KMS-11 (cell line): Measurements from ENCODE around the gene SLC37A4.
"Not testable (repeated sequence)": the region's sequence is repeated elsewhere in the genome, so short reads cannot be mapped to it uniquely, and the experiment has no call there.

Source experiments
- H2AFZ ChIP-seq: fragments of 200-600 bp; sonication (generic); 2 replicates; pipeline ENCODE4 v1.6.1; 2016; ENCODE audit warnings: antibody characterized with exemption, mixed run types, low read depth
- H3K27ac ChIP-seq: fragments of 200-600 bp; sonication (generic); 2 replicates; pipeline ENCODE4 v1.6.1; 2016; ENCODE audit warnings: mild to moderate bottlenecking, mixed run types
- H3K27me3 ChIP-seq: fragments of 200-600 bp; sonication (generic); 2 replicates; pipeline ENCODE4 v1.6.1; 2017; ENCODE audit warnings: mild to moderate bottlenecking, low read depth, mixed run types, moderate library complexity; ENCODE audit not compliant: insufficient read depth
- H3K36me3 ChIP-seq: fragments of 200-600 bp; sonication (generic); 2 replicates; pipeline ENCODE4 v1.6.1; 2017; ENCODE audit warnings: mild to moderate bottlenecking, mixed run types; ENCODE audit not compliant: insufficient read depth
- H3K4me1 ChIP-seq: fragments of 200-600 bp; sonication (generic); 2 replicates; pipeline ENCODE4 v1.6.1; 2016; ENCODE audit warnings: mild to moderate bottlenecking, low read depth, mixed run types; ENCODE audit not compliant: poor library complexity, severe bottlenecking
- H3K4me2 ChIP-seq: fragments of 200-600 bp; sonication (generic); 2 replicates; pipeline ENCODE4 v1.7.0; 2016; ENCODE audit warnings: mild to moderate bottlenecking, mixed run types
- H3K4me3 ChIP-seq: fragments of 200-600 bp; sonication (generic); IDR thresholded peaks from 2 replicates; pipeline ENCODE4 v1.6.1; 2017; ENCODE audit warnings: low read depth, low read length, mixed read lengths; ENCODE audit not compliant: insufficient read depth
- H3K79me2 ChIP-seq: fragments of 200-600 bp; sonication (generic); 2 replicates; pipeline ENCODE4 v1.6.1; 2016; ENCODE audit warnings: low read depth, mixed run types; ENCODE audit not compliant: insufficient read depth
- H3K9ac ChIP-seq: fragments of 200-600 bp; sonication (generic); 2 replicates; pipeline ENCODE4 v1.6.1; 2016; ENCODE audit warnings: mild to moderate bottlenecking, mixed run types
- H4K20me1 ChIP-seq: fragments of 200-600 bp; sonication (generic); 2 replicates; pipeline ENCODE4 v1.6.1; 2016; ENCODE audit warnings: mild to moderate bottlenecking, mixed run types; ENCODE audit not compliant: insufficient read depth
- CTCF ChIP-seq: fragments of 200-600 bp; sonication (generic); conservative IDR thresholded peaks from 2 replicates; pipeline ENCODE4 v1.6.1; 2017; ENCODE audit warnings: low read depth, mild to moderate bottlenecking, antibody characterized with exemption, low read length, moderate library complexity, mixed read lengths

SLC37A4 gene

DNA sequence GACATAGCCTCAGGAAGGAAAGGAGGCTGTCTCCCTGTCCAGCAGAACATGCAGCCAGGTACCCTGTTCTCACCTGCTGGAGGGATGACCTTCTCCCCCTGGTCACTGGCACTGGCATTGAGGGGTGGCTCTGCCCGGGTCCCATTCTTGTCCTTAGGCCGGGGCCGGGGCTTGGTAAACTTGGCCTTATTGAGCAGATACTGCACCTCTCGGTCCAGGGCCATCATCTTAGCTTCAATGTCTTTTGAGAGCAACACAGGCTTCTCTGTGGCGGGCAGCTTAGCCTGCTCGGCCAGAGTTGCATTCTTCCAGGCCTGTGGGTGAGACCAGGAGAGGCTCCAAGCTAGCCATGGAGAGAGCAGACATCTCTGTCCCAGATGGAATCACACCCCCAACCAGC is 15.8 kb upstream of the SLC37A4 start:
- no peaks in the 10 kb centered on the region for H4K20me1 ChIP-seq
- no peak overlapping the region for H3K9ac ChIP-seq
- peaks cover 9% of the 10 kb centered on the region for H3K4me1 ChIP-seq
- H3K27ac ChIP-seq = no peak overlapping the region
- H3K36me3 ChIP-seq = no peaks in the 10 kb centered on the region
- H3K4me2 ChIP-seq = no peak overlapping the region
- H3K4me3 ChIP-seq = no peak overlapping the region
- TF ChIP-seq CTCF = no peak
- H2AFZ ChIP-seq = no peak overlapping the region
- no peaks in the 10 kb centered on the region for H3K27me3 ChIP-seq
- H3K79me2 ChIP-seq = no peaks in the 10 kb centered on the region

DNA sequence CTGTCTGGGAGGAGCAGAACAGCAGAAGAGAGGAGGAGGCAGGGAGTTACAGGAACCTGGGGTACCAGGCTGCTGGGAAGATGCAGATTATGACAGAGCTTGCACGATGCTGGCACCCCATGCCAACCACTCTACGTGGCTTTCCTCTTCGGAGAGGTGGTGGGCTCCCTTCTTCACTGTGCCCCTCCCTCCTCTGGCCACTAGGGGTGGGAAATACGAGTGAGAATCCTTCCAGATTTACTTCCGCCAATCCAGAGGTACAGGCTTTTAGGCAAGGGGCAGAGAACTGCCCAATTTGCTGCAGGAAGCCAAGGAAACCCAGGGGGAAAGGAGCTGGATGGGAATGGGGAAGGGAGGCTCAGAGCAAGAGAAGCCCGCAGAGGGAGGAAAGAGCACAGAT is 14.0 kb upstream of the SLC37A4 start:
- Histone ChIP-seq H3K4me1 (peaks cover 9% of the 10 kb centered on the region), H3K9ac (no peak overlapping the region), H3K4me3 (no peak overlapping the region), H3K36me3 (no peaks in the 10 kb centered on the region), H3K4me2 (no peak overlapping the region), H3K79me2 (no peaks in the 10 kb centered on the region), H3K27ac (no peak overlapping the region), H4K20me1 (no peaks in the 10 kb centered on the region), H3K27me3 (no peaks in the 10 kb centered on the region), H2AFZ (no peak overlapping the region)
- no peak for TF ChIP-seq CTCF

- no peak for TF ChIP-seq CTCF
- Histone ChIP-seq H3K4me1 (peaks cover 9% of the 10 kb centered on the region), H3K79me2 (no peaks in the 10 kb centered on the region), H3K36me3 (no peaks in the 10 kb centered on the region), H2AFZ (no peak overlapping the region), H3K4me3 (no peak overlapping the region), H3K9ac (no peak overlapping the region), H3K27me3 (no peaks in the 10 kb centered on the region), H3K4me2 (no peak overlapping the region), H4K20me1 (no peaks in the 10 kb centered on the region), H3K27ac (no peak overlapping the region)
Observed at GRCh38 chr11:119042927-119043326, 12.2 kb upstream of the SLC37A4 start.

DNA sequence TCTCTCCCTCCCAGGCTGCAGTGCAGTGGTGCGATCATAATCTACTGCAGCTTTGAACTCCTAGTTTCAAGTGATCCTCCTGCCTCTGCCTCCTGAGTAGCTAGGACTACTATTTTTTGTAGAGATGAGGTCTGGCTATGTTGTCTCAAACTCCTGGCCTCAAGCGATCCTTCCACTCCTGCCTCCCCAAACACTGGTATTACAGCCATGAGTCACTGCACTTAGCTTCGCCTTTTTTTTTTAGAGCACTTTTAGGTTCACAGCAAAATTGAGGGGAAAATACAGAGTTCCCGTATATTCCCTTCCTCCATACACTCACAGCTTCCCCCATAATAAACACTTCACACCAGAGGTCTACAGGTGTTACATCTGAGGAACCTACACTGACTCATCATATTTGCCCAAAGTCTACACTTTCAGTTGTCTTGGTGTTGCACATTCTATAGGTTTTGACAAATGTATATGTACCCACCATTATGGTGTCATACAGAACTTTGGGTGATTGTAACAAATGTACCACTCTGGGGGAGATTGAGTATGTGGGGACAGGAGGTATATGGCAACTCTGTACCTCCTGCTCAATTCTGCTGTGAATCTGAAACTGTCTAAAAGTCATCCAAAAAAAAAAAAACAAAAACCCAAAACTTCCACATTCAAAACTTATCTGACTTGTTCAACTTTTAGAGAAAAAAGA is 11.3 kb upstream of the SLC37A4 start:
- peak overlapping the region; percentile 35; the same call in 1 of the 2 replicates for H3K27ac ChIP-seq
- H3K27me3 ChIP-seq = no peaks in the 10 kb centered on the region
- no peaks in the 10 kb centered on the region for H3K79me2 ChIP-seq
- H2AFZ ChIP-seq = no peak overlapping the region
- no peak overlapping the region for H3K9ac ChIP-seq
- H3K4me1 ChIP-seq = peaks cover 9% of the 10 kb centered on the region
- no peak overlapping the region for H3K4me3 ChIP-seq
- H3K36me3 ChIP-seq = no peaks in the 10 kb centered on the region
- no peaks in the 10 kb centered on the region for H4K20me1 ChIP-seq
- H3K4me2 ChIP-seq = no peak overlapping the region; the same call in 1 of the 2 replicates
- no peak for TF ChIP-seq CTCF

DNA sequence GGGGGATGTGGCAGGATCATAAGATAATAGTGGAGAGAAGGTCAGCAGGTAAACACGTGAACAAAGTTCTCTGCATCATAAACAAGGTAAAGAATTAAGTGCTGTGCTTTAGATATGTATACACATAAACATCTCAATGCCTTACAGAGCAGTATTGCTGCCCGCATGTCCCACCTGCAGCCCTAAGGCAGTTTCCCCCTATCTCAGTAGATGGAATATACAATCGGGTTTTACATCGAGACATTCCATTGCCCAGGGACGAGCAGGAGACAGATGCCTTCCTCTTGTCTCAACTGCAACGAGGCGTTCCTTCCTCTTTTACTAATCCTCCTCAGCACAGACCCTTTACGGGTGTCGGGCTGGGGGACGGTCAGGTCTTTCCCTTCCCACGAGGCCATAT is 8.8 kb upstream of the SLC37A4 start:
- H3K9ac ChIP-seq, H3K4me2 ChIP-seq, H3K27ac ChIP-seq: not testable (repeated sequence)

More for the DNA sequence above, 8.8 kb upstream of the SLC37A4 start:
- H2AFZ ChIP-seq, H3K79me2 ChIP-seq, H3K27me3 ChIP-seq, H3K4me1 ChIP-seq, H4K20me1 ChIP-seq, H3K4me3 ChIP-seq, H3K36me3 ChIP-seq: not testable (repeated sequence)
